Sigmoid colon (tissue), 4 donors: Measurements from ENCODE around the gene GPC1.

ENCODE experiments used
- CTCF ChIP-seq, 4 experiments: fragments of 450-650 bp in 3 of 4; fragments of 200-600 bp in 1 of 4; IDR thresholded peaks; one replicate each; pipeline ENCODE4 v1.5.1; 2016 to 2019; ENCODE audit warnings: antibody characterized with exemption in 4 of 4, mild to moderate bottlenecking in 3 of 4, moderate library complexity in 2 of 4
- POLR2A ChIP-seq, 2 donors: fragments of 450-650 bp; IDR thresholded peaks; one replicate each; pipeline ENCODE4 v1.6.1; 2016; ENCODE audit warnings: antibody characterized with exemption in 2 of 2, mild to moderate bottlenecking in 2 of 2, moderate library complexity in 2 of 2
- POLR2AphosphoS5 ChIP-seq, 4 donors: sonication (generic); formaldehyde crosslinking; IDR thresholded peaks; one replicate each; pipeline ENCODE4 v1.6.1; 2017; ENCODE audit warnings: antibody characterized with exemption in 4 of 4

- TF ChIP-seq CTCF (IDR thresholded peaks at IDR 0.05) = no peak
- TF ChIP-seq POLR2AphosphoS5 (IDR thresholded peaks at IDR 0.05) = no peak
- no peak for TF ChIP-seq POLR2A (IDR thresholded peaks at IDR 0.05)
Observed at GRCh38 chr2:240512109-240512485, 76.6 kb downstream of the GPC1 start.
